ENCODE data around the gene DOK3. TPM values are rescaled to one million over a fixed set of nuclear protein-coding genes. Genes with fewer than 3 reads are reported as not detected.
A peak's percentile ranks its signal among the peaks of the same experiment; 100 is the strongest.

Gene DOK3
- total and polyA plus RNA-seq, 2 experiments from 2014 or later: 2.2 to 11.1 TPM

DNA sequence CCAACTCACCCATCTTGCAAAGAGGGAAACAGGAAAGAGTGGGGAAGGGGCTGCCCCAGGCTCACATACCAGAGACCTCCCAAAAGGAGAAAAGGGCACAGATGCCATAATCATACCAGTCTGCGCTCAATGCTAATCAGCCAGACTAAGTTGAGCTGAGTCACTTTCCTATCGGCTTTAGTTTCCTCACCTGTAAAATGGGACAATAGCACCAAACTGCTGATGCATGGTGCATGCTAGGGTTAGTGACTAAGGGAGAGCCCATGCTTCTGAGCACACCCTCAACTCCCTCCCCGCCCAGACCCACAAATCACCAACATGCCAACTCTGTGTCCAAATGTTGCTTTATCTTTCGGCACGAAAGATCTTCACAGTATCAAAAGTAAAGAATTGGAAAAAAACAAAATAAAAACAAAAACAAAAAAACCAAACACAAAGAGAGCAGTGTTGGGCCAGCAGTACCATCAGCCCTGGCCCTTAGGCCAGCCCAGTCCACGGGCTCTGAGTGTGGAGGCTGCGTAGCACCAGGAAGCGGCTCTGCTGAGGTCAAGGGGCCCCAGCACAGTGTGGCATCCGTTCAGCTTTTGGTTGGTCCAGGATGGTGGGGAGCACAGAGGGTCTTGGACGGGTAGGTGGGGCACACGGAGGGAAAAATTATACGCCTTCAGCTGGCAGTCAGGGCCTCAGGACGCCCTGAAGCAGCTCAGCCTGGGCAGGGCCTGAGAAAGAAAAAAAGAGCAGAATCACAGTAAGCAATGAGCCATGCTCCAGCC, 10.0 kb upstream of the DOK3 start:
- H3K4me1 Mint-ChIP-seq: peaks cover 9% of the 10 kb centered on the region
- H3K27me3 Mint-ChIP-seq (ENCODE audit: insufficient read depth, low read depth, poor library complexity): peaks cover 18% of the 10 kb centered on the region
- no peaks in the 10 kb centered on the region; the same call in 1 of the 2 replicates for H3K4me1 ChIP-seq (ENCODE audit: insufficient read depth)
- no peak overlapping the region for H2AFZ ChIP-seq
- H3K27ac ChIP-seq (ENCODE audit: low read depth): no peak overlapping the region
- H3K4me3 ChIP-seq: no peak overlapping the region
- peaks cover 16% of the 10 kb centered on the region for H3K79me2 ChIP-seq (replicated peaks; ENCODE audit: insufficient read depth)
- no peak overlapping the region for H3K27ac Mint-ChIP-seq
- no peaks in the 10 kb centered on the region for H3K27me3 ChIP-seq (ENCODE audit: insufficient read depth)
- peaks cover 60% of the 10 kb centered on the region for H3K36me3 Mint-ChIP-seq (ENCODE audit: low read depth)
- H4K20me1 ChIP-seq (replicated peaks; ENCODE audit: insufficient read depth): peaks cover 8% of the 10 kb centered on the region; the same call in 1 of the 2 replicates
- peaks cover 21% of the 10 kb centered on the region for H3K36me3 ChIP-seq (ENCODE audit: insufficient read depth)
- ATAC-seq: no peak
- H3K9me3 Mint-ChIP-seq: no peaks in the 10 kb centered on the region; the same call in 2 of the 3 replicates
- H3K4me3 Mint-ChIP-seq: peak overlapping the region; percentile 32; the same call in 1 of the 3 replicates
- no peaks in the 10 kb centered on the region for H3K9me2 ChIP-seq (ENCODE audit: insufficient read depth)
- no peak for DNase-seq (ENCODE audit: low spot score)
- peaks cover 13% of the 10 kb centered on the region for H3F3A ChIP-seq (replicated peaks; ENCODE audit: low read depth)
- TF ChIP-seq CREB1 (CRISPR knock-in tag; IDR thresholded peaks at IDR 0.05; ENCODE audit: low read depth) (no peak), POLR2AphosphoS5 (IDR thresholded peaks at IDR 0.05; ENCODE audit: low read depth) (no peak), ZNF331 (CRISPR knock-in tag; IDR thresholded peaks at IDR 0.05; ENCODE audit: low read depth) (no peak)
- TF ChIP-seq, protein P1, sequence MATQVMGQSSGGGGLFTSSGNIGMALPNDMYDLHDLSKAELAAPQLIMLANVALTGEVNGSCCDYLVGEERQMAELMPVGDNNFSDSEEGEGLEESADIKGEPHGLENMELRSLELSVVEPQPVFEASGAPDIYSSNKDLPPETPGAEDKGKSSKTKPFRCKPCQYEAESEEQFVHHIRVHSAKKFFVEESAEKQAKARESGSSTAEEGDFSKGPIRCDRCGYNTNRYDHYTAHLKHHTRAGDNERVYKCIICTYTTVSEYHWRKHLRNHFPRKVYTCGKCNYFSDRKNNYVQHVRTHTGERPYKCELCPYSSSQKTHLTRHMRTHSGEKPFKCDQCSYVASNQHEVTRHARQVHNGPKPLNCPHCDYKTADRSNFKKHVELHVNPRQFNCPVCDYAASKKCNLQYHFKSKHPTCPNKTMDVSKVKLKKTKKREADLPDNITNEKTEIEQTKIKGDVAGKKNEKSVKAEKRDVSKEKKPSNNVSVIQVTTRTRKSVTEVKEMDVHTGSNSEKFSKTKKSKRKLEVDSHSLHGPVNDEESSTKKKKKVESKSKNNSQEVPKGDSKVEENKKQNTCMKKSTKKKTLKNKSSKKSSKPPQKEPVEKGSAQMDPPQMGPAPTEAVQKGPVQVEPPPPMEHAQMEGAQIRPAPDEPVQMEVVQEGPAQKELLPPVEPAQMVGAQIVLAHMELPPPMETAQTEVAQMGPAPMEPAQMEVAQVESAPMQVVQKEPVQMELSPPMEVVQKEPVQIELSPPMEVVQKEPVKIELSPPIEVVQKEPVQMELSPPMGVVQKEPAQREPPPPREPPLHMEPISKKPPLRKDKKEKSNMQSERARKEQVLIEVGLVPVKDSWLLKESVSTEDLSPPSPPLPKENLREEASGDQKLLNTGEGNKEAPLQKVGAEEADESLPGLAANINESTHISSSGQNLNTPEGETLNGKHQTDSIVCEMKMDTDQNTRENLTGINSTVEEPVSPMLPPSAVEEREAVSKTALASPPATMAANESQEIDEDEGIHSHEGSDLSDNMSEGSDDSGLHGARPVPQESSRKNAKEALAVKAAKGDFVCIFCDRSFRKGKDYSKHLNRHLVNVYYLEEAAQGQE (IDR thresholded peaks at IDR 0.05; ENCODE audit: unreplicated experiment): no peak
- TF ChIP-seq, protein P2, sequence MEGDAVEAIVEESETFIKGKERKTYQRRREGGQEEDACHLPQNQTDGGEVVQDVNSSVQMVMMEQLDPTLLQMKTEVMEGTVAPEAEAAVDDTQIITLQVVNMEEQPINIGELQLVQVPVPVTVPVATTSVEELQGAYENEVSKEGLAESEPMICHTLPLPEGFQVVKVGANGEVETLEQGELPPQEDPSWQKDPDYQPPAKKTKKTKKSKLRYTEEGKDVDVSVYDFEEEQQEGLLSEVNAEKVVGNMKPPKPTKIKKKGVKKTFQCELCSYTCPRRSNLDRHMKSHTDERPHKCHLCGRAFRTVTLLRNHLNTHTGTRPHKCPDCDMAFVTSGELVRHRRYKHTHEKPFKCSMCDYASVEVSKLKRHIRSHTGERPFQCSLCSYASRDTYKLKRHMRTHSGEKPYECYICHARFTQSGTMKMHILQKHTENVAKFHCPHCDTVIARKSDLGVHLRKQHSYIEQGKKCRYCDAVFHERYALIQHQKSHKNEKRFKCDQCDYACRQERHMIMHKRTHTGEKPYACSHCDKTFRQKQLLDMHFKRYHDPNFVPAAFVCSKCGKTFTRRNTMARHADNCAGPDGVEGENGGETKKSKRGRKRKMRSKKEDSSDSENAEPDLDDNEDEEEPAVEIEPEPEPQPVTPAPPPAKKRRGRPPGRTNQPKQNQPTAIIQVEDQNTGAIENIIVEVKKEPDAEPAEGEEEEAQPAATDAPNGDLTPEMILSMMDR (conservative IDR thresholded peaks at IDR 0.05; ENCODE audit: low read depth in 2 of 2): no peak
- no peak overlapping the region for H3K4me2 ChIP-seq

DNA sequence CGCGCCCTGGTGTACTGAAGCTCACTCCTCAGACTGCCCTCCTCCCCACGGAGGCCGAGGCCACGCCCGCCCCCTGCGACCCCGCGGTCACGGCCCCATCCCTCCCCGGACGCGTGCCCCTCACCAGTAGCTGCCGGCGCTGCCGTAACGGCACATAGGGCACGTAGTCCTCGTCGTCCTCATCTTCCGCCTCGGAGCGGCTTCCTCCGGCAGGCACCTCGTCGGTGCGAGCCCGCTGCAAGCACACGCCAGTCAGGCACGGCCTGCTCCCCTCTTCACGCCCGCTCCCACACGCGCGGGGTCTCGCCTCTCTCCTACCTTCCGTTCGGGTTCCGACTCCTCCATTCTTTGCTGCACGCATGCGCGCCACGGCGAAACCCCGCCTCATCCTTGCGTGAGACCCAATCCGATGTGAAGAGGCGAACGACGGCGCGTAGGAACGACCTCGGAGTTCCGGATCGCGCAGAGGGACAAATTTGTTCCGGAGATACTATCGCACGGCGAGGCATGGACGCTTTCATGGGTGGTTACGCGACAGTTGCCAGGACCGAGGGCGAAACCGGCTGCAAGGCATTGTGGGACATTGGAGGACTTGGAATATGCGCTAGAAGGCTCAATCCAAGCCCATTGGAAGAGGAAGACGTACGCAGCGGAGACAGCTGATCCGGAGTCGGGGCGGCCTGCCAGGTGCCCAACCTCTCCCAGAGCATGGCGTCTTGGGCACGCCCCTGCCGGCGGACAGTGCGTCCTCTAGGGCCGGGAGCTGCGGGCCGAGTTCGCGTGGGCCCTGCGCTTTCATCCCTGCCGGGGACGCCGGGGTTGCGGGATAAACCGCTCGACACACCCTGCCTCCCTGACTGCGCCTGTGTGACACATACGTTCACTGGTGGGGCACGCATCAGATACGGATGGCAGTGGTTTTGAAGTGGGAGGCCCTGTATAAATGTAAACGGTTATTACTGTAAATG, 7.3 kb upstream of the DOK3 start, which contains the start of gene DDX41:
Gene DDX41 (minus strand): TSS at position 361 of the 968 bp plus-strand sequence. CDS start 16 bp downstream, at position 345.
- ATAC-seq (peak; percentile 91), DNase-seq (ENCODE audit: low spot score) (peak; percentile 98)
- TF ChIP-seq, protein P3, sequence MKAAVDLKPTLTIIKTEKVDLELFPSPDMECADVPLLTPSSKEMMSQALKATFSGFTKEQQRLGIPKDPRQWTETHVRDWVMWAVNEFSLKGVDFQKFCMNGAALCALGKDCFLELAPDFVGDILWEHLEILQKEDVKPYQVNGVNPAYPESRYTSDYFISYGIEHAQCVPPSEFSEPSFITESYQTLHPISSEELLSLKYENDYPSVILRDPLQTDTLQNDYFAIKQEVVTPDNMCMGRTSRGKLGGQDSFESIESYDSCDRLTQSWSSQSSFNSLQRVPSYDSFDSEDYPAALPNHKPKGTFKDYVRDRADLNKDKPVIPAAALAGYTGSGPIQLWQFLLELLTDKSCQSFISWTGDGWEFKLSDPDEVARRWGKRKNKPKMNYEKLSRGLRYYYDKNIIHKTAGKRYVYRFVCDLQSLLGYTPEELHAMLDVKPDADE (IDR thresholded peaks at IDR 0.05): no peak; the same call in none of the 2 replicates
- TF ChIP-seq JUNB (IDR thresholded peaks at IDR 0.05; ENCODE audit: unreplicated experiment) (no peak), EZH2 (IDR thresholded peaks at IDR 0.05; ENCODE audit: low read depth, unreplicated experiment) (no peak), POLR2AphosphoS5 (IDR thresholded peaks at IDR 0.05; ENCODE audit: low read depth) (peak; percentile 92), CREB1 (CRISPR knock-in tag; IDR thresholded peaks at IDR 0.05; ENCODE audit: low read depth) (peak; percentile 82), ZNF331 (CRISPR knock-in tag; IDR thresholded peaks at IDR 0.05; ENCODE audit: low read depth) (no peak), NANOG (IDR thresholded peaks at IDR 0.05; ENCODE audit: borderline replicate concordance) (no peak)
- TF ChIP-seq, protein P1 (IDR thresholded peaks at IDR 0.05; ENCODE audit: unreplicated experiment): no peak
- peak within 1 kb of the TSS; percentile 91 for H3K4me3 Mint-ChIP-seq
- H3K4me1 ChIP-seq (ENCODE audit: insufficient read depth): no peaks in the 10 kb centered on the region; the same call in 1 of the 2 replicates
- H4K20me1 ChIP-seq (replicated peaks; ENCODE audit: insufficient read depth): 0 out of 2 replicates have a peak, but pooled peaks cover under 1% of the 10 kb centered on the region
- H3K27me3 ChIP-seq (ENCODE audit: insufficient read depth): no peaks in the 10 kb centered on the region
- peaks cover 18% of the 10 kb centered on the region for H3K36me3 ChIP-seq (ENCODE audit: insufficient read depth)
- peaks cover 13% of the 10 kb centered on the region for H3F3A ChIP-seq (replicated peaks; ENCODE audit: low read depth)
- peaks cover 9% of the 10 kb centered on the region for H3K4me1 Mint-ChIP-seq
- peaks cover 16% of the 10 kb centered on the region for H3K79me2 ChIP-seq (replicated peaks; ENCODE audit: insufficient read depth)
- no peak within 1 kb of the TSS for H3K27ac ChIP-seq (ENCODE audit: low read depth)
- H3K27ac Mint-ChIP-seq: peak within 1 kb of the TSS; percentile 91
- H3K27me3 Mint-ChIP-seq (ENCODE audit: insufficient read depth, low read depth, poor library complexity): peaks cover 18% of the 10 kb centered on the region
- no peaks in the 10 kb centered on the region for H3K9me2 ChIP-seq (ENCODE audit: insufficient read depth)
- H3K4me3 ChIP-seq: peak within 1 kb of the TSS; percentile 89
- H3K4me2 ChIP-seq: peak within 1 kb of the TSS; percentile 98
- no peaks in the 10 kb centered on the region; the same call in 2 of the 3 replicates for H3K9me3 Mint-ChIP-seq
- 0 out of 2 replicates have a peak within 1 kb of the TSS, but pooled peaks have one; percentile 39 for H2AFZ ChIP-seq
- peaks cover 76% of the 10 kb centered on the region for H3K36me3 Mint-ChIP-seq (ENCODE audit: low read depth)
